Measurements from ENCODE around the gene ZNF593.

Gene ZNF593

GRCh38 chr1:26200413-26200812 lies 30.7 kb downstream of the ZNF593 start:
- Histone ChIP-seq H3K27ac (ENCODE audit: low read depth, low read length) (no peak overlapping the region), H3K4ac (ENCODE audit: low read depth, low read length) (no peak overlapping the region), H2BK5ac (ENCODE audit: low read length) (no peak overlapping the region), H3K9ac (ENCODE audit: low read length) (peak overlapping the region; percentile 59), H4K8ac (ENCODE audit: low read depth, low read length) (no peak overlapping the region), H3K79me1 (ENCODE audit: low read length) (no peaks in the 10 kb centered on the region), H3K4me1 (ENCODE audit: control insufficient read depth, low read depth, low read length) (peaks cover 3% of the 10 kb centered on the region), H3K79me2 (ENCODE audit: control insufficient read depth, insufficient read depth, low read length) (no peaks in the 10 kb centered on the region), H4K5ac (ENCODE audit: low read length) (no peak overlapping the region), H2BK15ac (replicated peaks; ENCODE audit: low read depth) (no peak overlapping the region), H3K4me3 (ENCODE audit: low read length) (no peak overlapping the region), H3K36me3 (ENCODE audit: control insufficient read depth, insufficient read depth, low read length) (no peaks in the 10 kb centered on the region), H3K27me3 (ENCODE audit: insufficient read depth, low read length, poor library complexity) (no peaks in the 10 kb centered on the region), H3K4me2 (ENCODE audit: low read length) (no peak overlapping the region), H3K18ac (ENCODE audit: low read length) (no peak overlapping the region), H3K56ac (ENCODE audit: low read length) (peak overlapping the region; percentile 85), H2AK5ac (ENCODE audit: low read length) (no peak overlapping the region), H2BK120ac (ENCODE audit: low read depth, low read length) (no peak overlapping the region), H3K23ac (ENCODE audit: low read length) (no peak overlapping the region)
- no peak for DNase-seq
- no CpG with 5 or more reads among the region's 5 CpGs for WGBS (ENCODE audit: extremely low coverage, insufficient coverage, low lambda C conversion rate)

- Histone ChIP-seq H3K56ac (ENCODE audit: low read length) (no peak overlapping the region), H3K9ac (ENCODE audit: low read length) (no peak overlapping the region), H3K18ac (ENCODE audit: low read length) (no peak overlapping the region), H2BK5ac (ENCODE audit: low read length) (no peak overlapping the region), H3K36me3 (ENCODE audit: control insufficient read depth, insufficient read depth, low read length) (no peaks in the 10 kb centered on the region), H2AK5ac (ENCODE audit: low read length) (no peak overlapping the region), H3K27ac (ENCODE audit: low read depth, low read length) (no peak overlapping the region), H2BK120ac (ENCODE audit: low read depth, low read length) (no peak overlapping the region), H3K4me2 (ENCODE audit: low read length) (no peak overlapping the region), H3K4ac (ENCODE audit: low read depth, low read length) (no peak overlapping the region), H4K5ac (ENCODE audit: low read length) (no peak overlapping the region), H3K23ac (ENCODE audit: low read length) (no peak overlapping the region), H3K4me1 (ENCODE audit: control insufficient read depth, low read depth, low read length) (peaks cover 3% of the 10 kb centered on the region), H3K27me3 (ENCODE audit: insufficient read depth, low read length, poor library complexity) (no peaks in the 10 kb centered on the region), H3K4me3 (ENCODE audit: low read length) (no peak overlapping the region), H4K8ac (ENCODE audit: low read depth, low read length) (no peak overlapping the region), H3K79me1 (ENCODE audit: low read length) (no peaks in the 10 kb centered on the region), H3K79me2 (ENCODE audit: control insufficient read depth, insufficient read depth, low read length) (no peaks in the 10 kb centered on the region), H2BK15ac (replicated peaks; ENCODE audit: low read depth) (no peak overlapping the region)
- DNase-seq, result peak; percentile 30
- WGBS (ENCODE audit: extremely low coverage, insufficient coverage, low lambda C conversion rate), result no CpG with 5 or more reads among the region's 9 CpGs
Measured at GRCh38 chr1:26203642-26204318, 34.1 kb downstream of the ZNF593 start.

GRCh38 chr1:26210147-26210870 lies 40.6 kb downstream of the ZNF593 start:
- Histone ChIP-seq H3K4me3 (ENCODE audit: low read length) (no peak overlapping the region), H3K56ac (ENCODE audit: low read length) (peak overlapping the region; percentile 1), H3K18ac (ENCODE audit: low read length) (no peak overlapping the region), H3K79me2 (ENCODE audit: control insufficient read depth, insufficient read depth, low read length) (no peaks in the 10 kb centered on the region), H4K8ac (ENCODE audit: low read depth, low read length) (no peak overlapping the region), H3K36me3 (ENCODE audit: control insufficient read depth, insufficient read depth, low read length) (no peaks in the 10 kb centered on the region), H3K9ac (ENCODE audit: low read length) (no peak overlapping the region), H3K79me1 (ENCODE audit: low read length) (no peaks in the 10 kb centered on the region), H4K5ac (ENCODE audit: low read length) (no peak overlapping the region), H2BK5ac (ENCODE audit: low read length) (no peak overlapping the region), H3K23ac (ENCODE audit: low read length) (no peak overlapping the region), H3K27ac (ENCODE audit: low read depth, low read length) (no peak overlapping the region), H3K4me2 (ENCODE audit: low read length) (no peak overlapping the region), H2AK5ac (ENCODE audit: low read length) (no peak overlapping the region), H3K4ac (ENCODE audit: low read depth, low read length) (no peak overlapping the region), H2BK120ac (ENCODE audit: low read depth, low read length) (no peak overlapping the region), H2BK15ac (replicated peaks; ENCODE audit: low read depth) (no peak overlapping the region), H3K27me3 (ENCODE audit: insufficient read depth, low read length, poor library complexity) (no peaks in the 10 kb centered on the region), H3K4me1 (ENCODE audit: control insufficient read depth, low read depth, low read length) (no peaks in the 10 kb centered on the region)
- DNase-seq, result no peak
- WGBS (ENCODE audit: extremely low coverage, insufficient coverage, low lambda C conversion rate), result no CpG with 5 or more reads among the region's 5 CpGs

- no peak overlapping the region for H3K4me3 ChIP-seq (ENCODE audit: low read length)
- H3K36me3 ChIP-seq (ENCODE audit: control insufficient read depth, insufficient read depth, low read length), result no peaks in the 10 kb centered on the region
- no peak overlapping the region for H4K5ac ChIP-seq (ENCODE audit: low read length)
- no peak overlapping the region for H3K9ac ChIP-seq (ENCODE audit: low read length)
- no peak overlapping the region for H2BK15ac ChIP-seq (replicated peaks; ENCODE audit: low read depth)
- no peaks in the 10 kb centered on the region for H3K4me1 ChIP-seq (ENCODE audit: control insufficient read depth, low read depth, low read length)
- no peaks in the 10 kb centered on the region for H3K79me2 ChIP-seq (ENCODE audit: control insufficient read depth, insufficient read depth, low read length)
- no peak overlapping the region for H3K56ac ChIP-seq (ENCODE audit: low read length)
- WGBS (ENCODE audit: extremely low coverage, insufficient coverage, low lambda C conversion rate), result no CpG with 5 or more reads among the region's 5 CpGs
- no peak overlapping the region for H2AK5ac ChIP-seq (ENCODE audit: low read length)
- no peak overlapping the region for H3K18ac ChIP-seq (ENCODE audit: low read length)
- H3K4ac ChIP-seq (ENCODE audit: low read depth, low read length), result no peak overlapping the region
- no peaks in the 10 kb centered on the region for H3K79me1 ChIP-seq (ENCODE audit: low read length)
- H4K8ac ChIP-seq (ENCODE audit: low read depth, low read length), result no peak overlapping the region
- no peak overlapping the region for H3K23ac ChIP-seq (ENCODE audit: low read length)
- no peak overlapping the region for H2BK5ac ChIP-seq (ENCODE audit: low read length)
- H3K27ac ChIP-seq (ENCODE audit: low read depth, low read length), result no peak overlapping the region
- H3K4me2 ChIP-seq (ENCODE audit: low read length), result no peak overlapping the region
- no peak for DNase-seq
- no peak overlapping the region for H2BK120ac ChIP-seq (ENCODE audit: low read depth, low read length)
- no peaks in the 10 kb centered on the region for H3K27me3 ChIP-seq (ENCODE audit: insufficient read depth, low read length, poor library complexity)
Measured at GRCh38 chr1:26212726-26213125, 43.0 kb downstream of the ZNF593 start.

- Histone ChIP-seq H2BK5ac (ENCODE audit: low read length) (no peak overlapping the region), H4K8ac (ENCODE audit: low read depth, low read length) (no peak overlapping the region), H2AK5ac (ENCODE audit: low read length) (no peak overlapping the region), H3K36me3 (ENCODE audit: control insufficient read depth, insufficient read depth, low read length) (no peaks in the 10 kb centered on the region), H2BK120ac (ENCODE audit: low read depth, low read length) (no peak overlapping the region), H3K4ac (ENCODE audit: low read depth, low read length) (no peak overlapping the region), H3K4me2 (ENCODE audit: low read length) (no peak overlapping the region), H3K27me3 (ENCODE audit: insufficient read depth, low read length, poor library complexity) (no peaks in the 10 kb centered on the region), H3K18ac (ENCODE audit: low read length) (no peak overlapping the region), H3K4me3 (ENCODE audit: low read length) (no peak overlapping the region), H3K79me2 (ENCODE audit: control insufficient read depth, insufficient read depth, low read length) (no peaks in the 10 kb centered on the region), H3K23ac (ENCODE audit: low read length) (no peak overlapping the region), H3K79me1 (ENCODE audit: low read length) (no peaks in the 10 kb centered on the region), H2BK15ac (replicated peaks; ENCODE audit: low read depth) (no peak overlapping the region), H3K4me1 (ENCODE audit: control insufficient read depth, low read depth, low read length) (no peaks in the 10 kb centered on the region), H3K56ac (ENCODE audit: low read length) (no peak overlapping the region), H4K5ac (ENCODE audit: low read length) (no peak overlapping the region), H3K27ac (ENCODE audit: low read depth, low read length) (no peak overlapping the region), H3K9ac (ENCODE audit: low read length) (no peak overlapping the region)
- DNase-seq, result no peak
- WGBS (ENCODE audit: extremely low coverage, insufficient coverage, low lambda C conversion rate), result no CpG with 5 or more reads among the region's 6 CpGs
Measured at GRCh38 chr1:26213335-26213905, 43.7 kb downstream of the ZNF593 start.

Measured in mesendoderm (in vitro differentiated cells).